ENCODE data around the gene TDRD7. TPM values are rescaled to one million over a fixed set of nuclear protein-coding genes. Genes with fewer than 3 reads are reported as not detected.

TDRD7 gene
- total RNA-seq, 1 experiment from 2014 or later = 23.4 TPM

DNA sequence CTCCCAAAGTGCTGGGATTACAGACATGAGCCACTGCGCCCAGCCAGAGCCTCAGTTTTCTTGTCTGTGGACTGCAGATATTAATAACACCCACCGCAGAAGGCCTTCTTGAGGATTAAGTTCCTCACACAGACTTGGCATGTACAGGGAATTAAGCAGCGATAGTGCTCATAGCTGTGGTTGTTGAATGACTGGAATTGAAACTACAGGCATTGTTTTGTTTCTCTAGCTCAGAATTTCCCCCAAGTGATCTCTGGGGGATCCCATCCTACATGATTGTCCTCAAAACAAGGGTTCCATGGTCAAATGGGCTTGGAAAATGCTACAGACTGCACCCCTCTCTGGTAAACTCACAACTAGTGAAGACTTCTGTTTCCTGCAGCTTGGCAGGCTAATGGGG lies 44.2 kb upstream of the TDRD7 start:
- Histone ChIP-seq H3K27me3 (ENCODE audit: low read length) (no peaks in the 10 kb centered on the region), H2AFZ (ENCODE audit: low read length) (no peak overlapping the region), H3K27ac (ENCODE audit: low read length) (no peak overlapping the region), H3K4me2 (ENCODE audit: low read depth, low read length, poor library complexity, severe bottlenecking) (no peak overlapping the region), H4K20me1 (ENCODE audit: insufficient read depth, low read depth, low read length) (no peaks in the 10 kb centered on the region), H3K79me2 (ENCODE audit: low read length) (no peaks in the 10 kb centered on the region), H3K4me3 (ENCODE audit: low read length) (no peak overlapping the region), H3K9me2 (replicated peaks; ENCODE audit: insufficient read depth, low read length) (no peaks in the 10 kb centered on the region), H3K4me1 (ENCODE audit: low read length) (0 out of 2 replicates have a peak, but pooled peaks cover 5% of the 10 kb centered on the region), H3K36me3 (ENCODE audit: insufficient read depth, low read length) (no peaks in the 10 kb centered on the region), H3K9ac (ENCODE audit: low read length) (no peak overlapping the region), H3K9me3 (ENCODE audit: low read length) (no peaks in the 10 kb centered on the region)
- no peak for DNase-seq

DNA sequence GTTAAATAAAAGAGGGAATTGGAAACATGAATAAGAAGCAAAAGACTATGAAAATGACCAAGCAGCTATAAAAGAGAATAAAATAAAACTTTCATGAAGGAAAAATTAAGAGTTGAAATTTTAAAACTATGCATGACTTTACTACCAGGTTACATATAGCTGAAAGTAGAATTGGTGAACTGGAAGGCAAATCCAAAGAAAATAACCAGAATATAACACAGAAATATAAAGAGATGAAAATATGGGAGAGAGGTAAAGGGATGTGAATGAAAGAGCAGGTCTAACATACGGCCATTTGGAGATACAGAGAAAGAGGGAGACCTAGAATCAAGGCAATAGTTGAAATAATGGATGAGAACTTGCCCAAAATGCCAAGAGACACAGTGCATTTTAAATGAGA lies 42.9 kb upstream of the TDRD7 start:
- Histone ChIP-seq H3K4me2 (ENCODE audit: low read depth, low read length, poor library complexity, severe bottlenecking) (no peak overlapping the region), H2AFZ (ENCODE audit: low read length) (no peak overlapping the region), H3K27ac (ENCODE audit: low read length) (no peak overlapping the region), H3K27me3 (ENCODE audit: low read length) (no peaks in the 10 kb centered on the region), H3K9me3 (ENCODE audit: low read length) (no peaks in the 10 kb centered on the region), H3K9me2 (replicated peaks; ENCODE audit: insufficient read depth, low read length) (no peaks in the 10 kb centered on the region), H4K20me1 (ENCODE audit: insufficient read depth, low read depth, low read length) (no peaks in the 10 kb centered on the region), H3K4me3 (ENCODE audit: low read length) (no peak overlapping the region), H3K4me1 (ENCODE audit: low read length) (no peaks in the 10 kb centered on the region), H3K9ac (ENCODE audit: low read length) (no peak overlapping the region), H3K36me3 (ENCODE audit: insufficient read depth, low read length) (no peaks in the 10 kb centered on the region), H3K79me2 (ENCODE audit: low read length) (no peaks in the 10 kb centered on the region)
- no peak for DNase-seq

DNA sequence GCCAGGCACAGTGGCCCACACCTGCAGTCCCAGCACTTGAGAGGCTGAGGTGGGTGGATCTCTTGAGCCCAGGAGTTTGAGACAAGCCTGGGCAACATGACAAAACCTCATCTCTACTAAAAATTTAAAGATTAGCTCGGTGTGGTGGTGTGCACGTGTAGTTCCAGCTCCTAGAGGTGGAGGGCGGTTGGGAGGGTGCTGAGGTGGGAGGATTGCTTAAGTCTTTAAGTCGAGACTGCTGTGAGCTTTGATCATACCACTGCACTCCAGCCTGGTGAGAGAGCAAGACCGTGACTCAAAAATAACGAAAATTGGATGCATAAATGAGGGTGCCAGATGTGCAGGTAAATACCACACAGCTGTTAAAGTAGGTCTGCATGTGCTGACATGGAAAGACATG lies 39.3 kb upstream of the TDRD7 start:
- no peaks in the 10 kb centered on the region for H3K9me2 ChIP-seq (replicated peaks; ENCODE audit: insufficient read depth, low read length)
- no peak overlapping the region for H3K4me2 ChIP-seq (ENCODE audit: low read depth, low read length, poor library complexity, severe bottlenecking)
- no peak overlapping the region for H3K27ac ChIP-seq (ENCODE audit: low read length)
- no peaks in the 10 kb centered on the region for H3K27me3 ChIP-seq (ENCODE audit: low read length)
- no peaks in the 10 kb centered on the region for H3K4me1 ChIP-seq (ENCODE audit: low read length)
- H3K79me2 ChIP-seq (ENCODE audit: low read length) = no peaks in the 10 kb centered on the region
- no peak overlapping the region for H2AFZ ChIP-seq (ENCODE audit: low read length)
- no peak overlapping the region for H3K4me3 ChIP-seq (ENCODE audit: low read length)
- no peak for DNase-seq
- H3K9ac ChIP-seq (ENCODE audit: low read length) = no peak overlapping the region
- no peaks in the 10 kb centered on the region for H3K36me3 ChIP-seq (ENCODE audit: insufficient read depth, low read length)
- no peaks in the 10 kb centered on the region for H3K9me3 ChIP-seq (ENCODE audit: low read length)
- H4K20me1 ChIP-seq (ENCODE audit: insufficient read depth, low read depth, low read length) = no peaks in the 10 kb centered on the region

DNA sequence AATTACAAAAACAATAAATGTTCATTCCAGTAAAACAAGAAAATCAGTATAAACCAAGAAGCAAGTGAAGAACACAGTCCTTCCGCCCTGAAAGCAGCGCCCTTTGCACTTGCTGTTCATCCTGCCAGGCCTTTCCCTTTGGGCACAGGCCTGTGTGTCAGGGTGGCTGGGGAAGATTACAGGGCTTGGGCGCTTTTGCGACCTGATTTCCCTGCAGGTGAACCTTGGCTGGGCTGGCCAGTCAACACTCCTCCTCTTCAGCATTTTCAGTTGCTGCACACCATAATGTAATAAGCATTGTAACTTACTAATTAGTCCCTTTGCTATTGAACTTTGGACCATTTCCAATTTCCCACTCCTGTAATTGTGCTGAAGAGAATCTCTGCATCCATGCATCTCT lies 38.6 kb upstream of the TDRD7 start:
- no peak overlapping the region for H3K4me2 ChIP-seq (ENCODE audit: low read depth, low read length, poor library complexity, severe bottlenecking)
- H3K36me3 ChIP-seq (ENCODE audit: insufficient read depth, low read length) = no peaks in the 10 kb centered on the region
- no peaks in the 10 kb centered on the region for H3K79me2 ChIP-seq (ENCODE audit: low read length)
- no peak for DNase-seq
- no peak overlapping the region for H3K9ac ChIP-seq (ENCODE audit: low read length)
- H3K9me2 ChIP-seq (replicated peaks; ENCODE audit: insufficient read depth, low read length) = no peaks in the 10 kb centered on the region
- H3K27me3 ChIP-seq (ENCODE audit: low read length) = no peaks in the 10 kb centered on the region
- no peak overlapping the region for H3K27ac ChIP-seq (ENCODE audit: low read length)
- H3K4me3 ChIP-seq (ENCODE audit: low read length) = no peak overlapping the region
- H4K20me1 ChIP-seq (ENCODE audit: insufficient read depth, low read depth, low read length) = no peaks in the 10 kb centered on the region
- H3K9me3 ChIP-seq (ENCODE audit: low read length) = no peaks in the 10 kb centered on the region
- H2AFZ ChIP-seq (ENCODE audit: low read length) = no peak overlapping the region
- no peaks in the 10 kb centered on the region for H3K4me1 ChIP-seq (ENCODE audit: low read length)

DNA sequence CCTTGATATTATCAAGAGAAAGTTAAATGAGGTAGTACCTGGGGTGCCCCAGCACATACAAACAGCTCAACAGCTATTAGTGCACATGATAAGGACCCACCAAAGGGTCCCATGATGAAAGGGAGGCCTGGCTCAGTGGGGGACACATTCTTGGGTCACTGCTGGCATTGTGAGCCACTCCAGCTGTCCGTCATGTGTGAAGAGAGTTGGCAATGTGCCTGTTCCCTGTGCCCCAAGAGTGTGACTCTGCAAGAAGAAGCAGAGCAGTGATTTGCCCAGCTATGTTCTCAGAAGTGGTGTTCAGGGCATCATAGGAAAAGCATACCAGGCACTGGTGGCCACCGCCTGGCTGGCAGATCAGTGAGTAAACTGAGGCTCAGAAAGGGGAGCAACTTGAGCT lies 37.1 kb upstream of the TDRD7 start:
- H3K9ac ChIP-seq (ENCODE audit: low read length) = no peak overlapping the region
- no peak for DNase-seq
- no peak overlapping the region for H3K4me3 ChIP-seq (ENCODE audit: low read length)
- H3K9me2 ChIP-seq (replicated peaks; ENCODE audit: insufficient read depth, low read length) = no peaks in the 10 kb centered on the region
- H3K4me1 ChIP-seq (ENCODE audit: low read length) = no peaks in the 10 kb centered on the region
- no peak overlapping the region for H2AFZ ChIP-seq (ENCODE audit: low read length)
- no peaks in the 10 kb centered on the region for H3K9me3 ChIP-seq (ENCODE audit: low read length)
- no peaks in the 10 kb centered on the region for H3K36me3 ChIP-seq (ENCODE audit: insufficient read depth, low read length)
- no peaks in the 10 kb centered on the region for H3K27me3 ChIP-seq (ENCODE audit: low read length)
- no peaks in the 10 kb centered on the region for H3K79me2 ChIP-seq (ENCODE audit: low read length)
- H3K4me2 ChIP-seq (ENCODE audit: low read depth, low read length, poor library complexity, severe bottlenecking) = no peak overlapping the region
- no peaks in the 10 kb centered on the region for H4K20me1 ChIP-seq (ENCODE audit: insufficient read depth, low read depth, low read length)
- no peak overlapping the region for H3K27ac ChIP-seq (ENCODE audit: low read length)

DNA sequence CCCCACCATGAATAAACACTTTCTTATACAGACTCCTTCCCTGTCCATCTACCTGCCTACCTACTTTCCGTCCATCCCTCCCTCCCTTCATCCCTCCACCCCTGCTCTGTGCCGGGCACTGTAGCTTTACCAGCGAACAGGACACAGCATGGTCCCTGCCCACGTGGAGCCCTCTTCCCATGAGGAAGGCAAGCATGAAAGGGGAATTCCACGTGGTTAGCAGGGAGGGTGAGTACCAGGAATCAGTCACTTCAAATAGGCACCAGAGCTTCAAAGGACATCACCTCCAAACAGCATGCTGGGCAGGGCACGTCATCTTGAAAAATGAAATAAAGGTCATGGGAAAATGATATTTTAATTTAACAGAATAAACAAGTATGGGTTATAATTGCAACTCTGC lies 35.0 kb upstream of the TDRD7 start:
- no peak overlapping the region for H2AFZ ChIP-seq (ENCODE audit: low read length)
- no peaks in the 10 kb centered on the region for H3K36me3 ChIP-seq (ENCODE audit: insufficient read depth, low read length)
- H3K9me3 ChIP-seq (ENCODE audit: low read length) = no peaks in the 10 kb centered on the region
- no peak for DNase-seq
- H3K9me2 ChIP-seq (replicated peaks; ENCODE audit: insufficient read depth, low read length) = no peaks in the 10 kb centered on the region
- H3K27me3 ChIP-seq (ENCODE audit: low read length) = no peaks in the 10 kb centered on the region
- no peak overlapping the region for H3K4me2 ChIP-seq (ENCODE audit: low read depth, low read length, poor library complexity, severe bottlenecking)
- H3K79me2 ChIP-seq (ENCODE audit: low read length) = no peaks in the 10 kb centered on the region
- H3K4me3 ChIP-seq (ENCODE audit: low read length) = no peak overlapping the region
- no peak overlapping the region for H3K9ac ChIP-seq (ENCODE audit: low read length)
- H3K27ac ChIP-seq (ENCODE audit: low read length) = no peak overlapping the region
- H4K20me1 ChIP-seq (ENCODE audit: insufficient read depth, low read depth, low read length) = no peaks in the 10 kb centered on the region
- H3K4me1 ChIP-seq (ENCODE audit: low read length) = no peaks in the 10 kb centered on the region

DNA sequence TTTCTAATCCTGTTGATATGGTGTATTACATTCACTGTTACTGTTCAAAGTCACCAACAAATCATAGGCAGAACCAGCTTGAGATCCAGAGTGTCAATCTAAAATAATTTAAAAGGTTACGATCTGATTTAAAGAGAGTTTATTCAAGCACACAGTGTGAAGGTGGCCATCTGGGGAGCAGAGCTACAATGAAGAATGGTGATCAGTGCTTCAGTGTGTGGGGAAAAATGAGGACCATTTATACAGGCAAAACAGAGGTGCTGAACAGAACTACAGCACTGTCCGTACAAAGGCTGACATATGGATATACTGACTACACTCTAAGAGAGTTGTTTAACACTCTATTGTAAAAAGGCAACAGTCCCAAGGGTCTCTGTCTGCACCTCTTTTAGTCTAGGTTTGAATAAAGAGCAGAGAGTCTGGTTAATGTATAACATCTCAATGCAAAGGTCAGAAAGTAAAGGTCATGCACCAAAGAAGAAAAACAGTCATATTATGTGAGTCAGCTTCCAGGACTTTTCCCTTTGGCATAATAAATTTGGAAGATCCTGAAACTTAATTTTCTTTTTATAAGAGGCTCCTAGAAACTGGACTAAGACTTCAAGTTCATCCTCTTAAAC lies 29.7 kb upstream of the TDRD7 start:
- Histone ChIP-seq H3K4me1 (ENCODE audit: low read length) (0 out of 2 replicates have a peak, but pooled peaks cover 2% of the 10 kb centered on the region), H3K79me2 (ENCODE audit: low read length) (no peaks in the 10 kb centered on the region), H3K27ac (ENCODE audit: low read length) (no peak overlapping the region), H3K27me3 (ENCODE audit: low read length) (no peaks in the 10 kb centered on the region), H3K9me3 (ENCODE audit: low read length) (no peaks in the 10 kb centered on the region), H4K20me1 (ENCODE audit: insufficient read depth, low read depth, low read length) (no peaks in the 10 kb centered on the region; the same call in 1 of the 2 replicates), H3K9ac (ENCODE audit: low read length) (no peak overlapping the region), H3K9me2 (replicated peaks; ENCODE audit: insufficient read depth, low read length) (no peaks in the 10 kb centered on the region), H3K4me2 (ENCODE audit: low read depth, low read length, poor library complexity, severe bottlenecking) (no peak overlapping the region), H3K4me3 (ENCODE audit: low read length) (no peak overlapping the region), H3K36me3 (ENCODE audit: insufficient read depth, low read length) (no peaks in the 10 kb centered on the region), H2AFZ (ENCODE audit: low read length) (no peak overlapping the region)
- DNase-seq = no peak

DNA sequence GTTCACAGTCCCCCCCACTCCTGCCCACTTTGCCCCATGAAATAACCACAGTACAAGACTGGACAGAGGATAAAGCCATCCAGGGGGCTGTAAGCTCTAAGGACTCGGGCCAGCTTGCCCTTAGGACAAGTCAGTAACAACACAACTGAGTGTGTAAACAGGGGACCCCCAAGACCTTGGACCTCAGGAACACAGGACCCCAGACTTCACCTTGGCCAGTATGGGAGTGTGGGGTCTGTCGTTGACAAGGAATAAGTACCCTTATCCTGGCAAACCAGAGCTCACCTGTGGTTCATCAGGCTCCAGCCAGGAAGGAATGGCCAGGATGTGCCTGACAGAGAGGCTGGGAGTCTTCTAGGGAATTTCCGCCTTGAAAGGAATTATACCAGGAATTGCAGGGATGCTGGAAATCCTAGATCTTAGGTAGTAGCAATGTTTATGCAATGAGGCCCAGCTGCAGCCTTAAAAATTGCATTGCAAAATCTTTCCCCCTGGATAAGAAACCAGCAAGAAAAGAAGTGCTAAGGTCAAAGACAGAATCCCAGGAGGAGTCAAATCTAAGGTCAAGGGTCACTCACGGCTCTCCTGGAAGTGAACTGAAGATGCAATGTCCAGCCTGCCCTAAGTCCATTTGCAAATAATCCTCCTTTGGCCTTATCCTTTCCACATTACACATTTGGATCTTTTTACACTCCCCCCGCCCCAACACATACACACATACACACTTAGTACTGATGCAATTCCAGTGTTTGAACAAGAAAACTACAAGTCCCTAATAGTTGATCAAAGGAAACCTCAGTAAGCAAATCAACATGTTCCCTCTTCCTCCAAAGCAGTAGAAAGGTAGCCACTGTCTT lies 27.3 kb upstream of the TDRD7 start:
- no peaks in the 10 kb centered on the region for H3K79me2 ChIP-seq (ENCODE audit: low read length)
- H2AFZ ChIP-seq (ENCODE audit: low read length) = no peak overlapping the region
- no peaks in the 10 kb centered on the region for H3K9me2 ChIP-seq (replicated peaks; ENCODE audit: insufficient read depth, low read length)
- no peak for DNase-seq
- no peak overlapping the region for H3K9ac ChIP-seq (ENCODE audit: low read length)
- H3K4me3 ChIP-seq (ENCODE audit: low read length) = no peak overlapping the region
- H3K27ac ChIP-seq (ENCODE audit: low read length) = no peak overlapping the region
- no peaks in the 10 kb centered on the region for H3K36me3 ChIP-seq (ENCODE audit: insufficient read depth, low read length)
- H3K9me3 ChIP-seq (ENCODE audit: low read length) = no peaks in the 10 kb centered on the region
- H3K27me3 ChIP-seq (ENCODE audit: low read length) = no peaks in the 10 kb centered on the region
- no peak overlapping the region for H3K4me2 ChIP-seq (ENCODE audit: low read depth, low read length, poor library complexity, severe bottlenecking)
- no peaks in the 10 kb centered on the region; the same call in 1 of the 2 replicates for H4K20me1 ChIP-seq (ENCODE audit: insufficient read depth, low read depth, low read length)
- H3K4me1 ChIP-seq (ENCODE audit: low read length) = 0 out of 2 replicates have a peak, but pooled peaks cover 2% of the 10 kb centered on the region

Data from Karpas-422 (cell line).